Vagina (tissue), 2 donors: ENCODE data around the gene GHSR.

Experiments used
- CTCF ChIP-seq, 3 experiments: fragments of 450-650 bp in 2 of 3; fragments of 200-600 bp in 1 of 3; sonication (generic) in 1 of 3; IDR thresholded peaks; one replicate each; pipeline ENCODE4 v1.5.1; 2017 to 2019; ENCODE audit warnings: antibody characterized with exemption in 3 of 3, mild to moderate bottlenecking in 2 of 3, moderate library complexity in 2 of 3
- POLR2A ChIP-seq, 2 donors: fragments of 450-650 bp; IDR thresholded peaks; one replicate each; pipeline ENCODE4 v1.6.1; 2017; ENCODE audit warnings: antibody characterized with exemption in 2 of 2, mild to moderate bottlenecking in 2 of 2, moderate library complexity in 2 of 2
- POLR2AphosphoS5 ChIP-seq, 2 donors: sonication (generic); formaldehyde crosslinking; IDR thresholded peaks; one replicate each; pipeline ENCODE4 v1.9.0; 2017; ENCODE audit warnings: antibody characterized with exemption in 2 of 2, mild to moderate bottlenecking in 2 of 2, low read depth in 1 of 2; ENCODE audit not compliant: insufficient read depth in 1 of 2

DNA sequence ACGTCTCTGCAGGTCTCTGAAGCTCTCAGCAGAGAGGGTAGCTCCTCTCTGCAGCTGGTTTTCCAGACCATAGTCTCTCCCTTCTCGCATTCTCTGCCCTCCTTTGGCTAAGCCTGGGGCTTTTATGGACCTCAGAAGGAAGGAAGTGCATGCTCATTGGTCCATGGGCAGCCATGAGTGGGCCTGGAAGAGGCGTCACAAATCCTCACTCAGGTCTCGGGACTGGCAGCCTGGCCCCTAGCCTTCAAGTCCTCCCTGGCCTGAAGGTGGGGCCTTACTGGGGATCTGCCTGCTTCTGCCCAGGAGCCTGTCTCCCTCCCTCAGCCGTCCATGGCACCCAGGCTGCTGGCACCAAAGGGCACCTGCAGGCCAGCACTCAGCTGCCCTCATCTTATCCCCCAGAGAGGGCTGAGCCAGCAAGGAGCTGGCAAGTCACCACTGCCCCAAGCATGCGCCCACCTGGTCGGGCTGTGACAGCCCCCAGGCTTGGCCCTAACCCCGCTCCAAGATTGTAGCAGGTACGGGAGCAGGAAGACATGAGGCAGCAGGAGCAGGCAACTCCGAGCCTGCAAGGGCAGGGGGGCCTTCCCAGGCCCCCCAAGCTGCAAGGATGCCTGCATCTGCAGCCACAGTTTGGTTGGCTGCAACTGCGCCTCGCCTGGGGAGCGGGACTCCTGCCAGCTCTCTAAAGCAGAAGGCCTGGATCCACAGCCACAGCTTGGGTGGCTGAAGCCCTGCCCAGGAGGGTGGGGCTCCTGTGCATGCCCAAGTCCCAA, 37.4 kb downstream of the GHSR start:
- TF ChIP-seq CTCF (IDR thresholded peaks at IDR 0.05) = no peak
- no peak for TF ChIP-seq POLR2A (IDR thresholded peaks at IDR 0.05)
- TF ChIP-seq POLR2AphosphoS5 (IDR thresholded peaks at IDR 0.05; ENCODE audit: insufficient read depth in 1 of 2, low read depth in 1 of 2) = no peak
